HUES64 (cell line): ENCODE data around the gene SHBG.
A peak's percentile ranks its signal among the peaks of the same experiment; 100 is the strongest.
"Not testable (repeated sequence)": the region's sequence is repeated elsewhere in the genome, so short reads cannot be mapped to it uniquely, and the experiment has no call there.

Experiments used
- H3K27ac ChIP-seq: 2 replicates; pipeline ENCODE4 v1.7.0; 2013; ENCODE audit warnings: low read depth, low read length, inconsistent platforms
- H3K27me3 ChIP-seq: 2 replicates; pipeline ENCODE4 v1.6.1; 2013; ENCODE audit warnings: mild to moderate bottlenecking, low read length; ENCODE audit not compliant: insufficient read depth
- H3K36me3 ChIP-seq: 2 replicates; pipeline ENCODE4 v1.6.1; 2013; ENCODE audit warnings: mild to moderate bottlenecking, low read length; ENCODE audit not compliant: insufficient read depth
- H3K4me1 ChIP-seq: 2 replicates; pipeline ENCODE4 v1.6.1; 2013; ENCODE audit warnings: mild to moderate bottlenecking, low read length, moderate library complexity; ENCODE audit not compliant: insufficient read depth
- H3K4me3 ChIP-seq: 2 replicates; pipeline ENCODE4 v1.5.1; 2013; ENCODE audit warnings: mild to moderate bottlenecking, low read length, moderate library complexity
- H3K9ac ChIP-seq: 2 replicates; pipeline ENCODE4 v1.6.1; 2013; ENCODE audit warnings: mild to moderate bottlenecking, low read depth, low read length
- H3K9me3 ChIP-seq: 2 replicates; pipeline ENCODE4 v1.6.1; 2013; ENCODE audit warnings: low read depth, low read length; ENCODE audit not compliant: insufficient read depth
- WGBS: fragments of 150-250, 120-280 bp; methylation state at CpG from one replicate; pipeline ENCODE4 v1.1.7; 2013; ENCODE audit warnings: missing lambda C conversion rate; 5-methylcytosine and 5-hydroxymethylcytosine counted together

SHBG gene

GRCh38 chr17:7589891-7590691, 39.8 kb upstream of the SHBG start, which contains the start of gene SOX15:
Gene SOX15, minus strand, starts transcription at chr17:7590094. Its CDS starts 418 bp downstream, at chr17:7589676.
- Histone ChIP-seq H3K9ac (peak within 1 kb of the TSS; percentile 76), H3K36me3 (peaks cover 60% of the 10 kb centered on the region), H3K27me3 (no peaks in the 10 kb centered on the region), H3K27ac (peak within 1 kb of the TSS; percentile 95), H3K4me1 (peaks cover 14% of the 10 kb centered on the region), H3K9me3 (no peaks in the 10 kb centered on the region), H3K4me3 (peak within 1 kb of the TSS; percentile 72)
- whole genome bisulfite sequencing, result 32% methylated on average over 24 of the region's 24 CpGs

GRCh38 chr17:7590743-7591142, 39.2 kb upstream of the SHBG start:
- peaks cover 14% of the 10 kb centered on the region for H3K4me1 ChIP-seq
- H3K27ac ChIP-seq, result peak overlapping the region; percentile 95
- no peaks in the 10 kb centered on the region for H3K27me3 ChIP-seq
- peak overlapping the region; percentile 32 for H3K4me3 ChIP-seq
- no peaks in the 10 kb centered on the region for H3K9me3 ChIP-seq
- peak overlapping the region; percentile 76 for H3K9ac ChIP-seq
- 55% methylated on average over 4 of the region's 4 CpGs for WGBS
- H3K36me3 ChIP-seq, result peaks cover 63% of the 10 kb centered on the region

GRCh38 chr17:7591596-7591995, 38.3 kb upstream of the SHBG start:
- Histone ChIP-seq H3K27ac (peak overlapping the region; percentile 95), H3K9me3 (no peaks in the 10 kb centered on the region), H3K4me1 (peaks cover 14% of the 10 kb centered on the region), H3K27me3 (no peaks in the 10 kb centered on the region), H3K4me3 (no peak overlapping the region), H3K9ac (peak overlapping the region; percentile 76; the same call in 1 of the 2 replicates), H3K36me3 (peaks cover 65% of the 10 kb centered on the region)
- 96% methylated on average over 2 of the region's 5 CpGs for WGBS

GRCh38 chr17:7592422-7593021, 37.4 kb upstream of the SHBG start:
- no peak overlapping the region for H3K27ac ChIP-seq
- no peak overlapping the region for H3K4me3 ChIP-seq
- H3K36me3 ChIP-seq, result peaks cover 64% of the 10 kb centered on the region
- 95% methylated on average over 23 of the region's 23 CpGs for WGBS
- H3K9me3 ChIP-seq, result no peaks in the 10 kb centered on the region
- no peaks in the 10 kb centered on the region for H3K27me3 ChIP-seq
- no peak overlapping the region for H3K9ac ChIP-seq
- H3K4me1 ChIP-seq, result peaks cover 14% of the 10 kb centered on the region

GRCh38 chr17:7593296-7593695, 36.6 kb upstream of the SHBG start:
- Histone ChIP-seq H3K9me3 (no peaks in the 10 kb centered on the region), H3K27me3 (no peaks in the 10 kb centered on the region), H3K4me3 (no peak overlapping the region), H3K4me1 (peaks cover 14% of the 10 kb centered on the region), H3K36me3 (peaks cover 60% of the 10 kb centered on the region), H3K27ac (no peak overlapping the region), H3K9ac (no peak overlapping the region)
- 90% methylated on average over 12 of the region's 12 CpGs for WGBS

GRCh38 chr17:7597561-7597960, 32.4 kb upstream of the SHBG start:
- not testable (repeated sequence) for H3K9me3 ChIP-seq, H3K4me1 ChIP-seq, H3K27ac ChIP-seq, H3K4me3 ChIP-seq, H3K27me3 ChIP-seq, H3K9ac ChIP-seq
- peaks cover 83% of the 10 kb centered on the region for H3K36me3 ChIP-seq
- 88% methylated on average over 5 of the region's 5 CpGs for WGBS

GRCh38 chr17:7606280-7606679, 23.7 kb upstream of the SHBG start:
- Histone ChIP-seq H3K4me1 (no peaks in the 10 kb centered on the region), H3K27ac (no peak overlapping the region)

GRCh38 chr17:7610641-7611040, 19.3 kb upstream of the SHBG start:
- Histone ChIP-seq H3K27ac (no peak overlapping the region), H3K4me3 (no peak overlapping the region), H3K9ac (no peak overlapping the region), H3K9me3 (no peaks in the 10 kb centered on the region), H3K36me3 (peaks cover 37% of the 10 kb centered on the region), H3K4me1 (peaks cover 8% of the 10 kb centered on the region), H3K27me3 (no peaks in the 10 kb centered on the region)
- 93% methylated on average over 2 of the region's 2 CpGs for WGBS

More at GRCh38 chr17:7606280-7606679, 23.7 kb upstream of the SHBG start:
- Histone ChIP-seq H3K27me3 (no peaks in the 10 kb centered on the region), H3K9me3 (no peaks in the 10 kb centered on the region), H3K9ac (no peak overlapping the region), H3K36me3 (peaks cover 63% of the 10 kb centered on the region), H3K4me3 (no peak overlapping the region)
- 98% methylated on average over 4 of the region's 4 CpGs for WGBS

- WGBS, result 98% methylated on average over 3 of the region's 3 CpGs
- peaks cover 26% of the 10 kb centered on the region for H3K36me3 ChIP-seq
- H3K9ac ChIP-seq, result no peak overlapping the region
- no peaks in the 10 kb centered on the region for H3K27me3 ChIP-seq
- peaks cover 8% of the 10 kb centered on the region for H3K4me1 ChIP-seq
- H3K9me3 ChIP-seq, result no peaks in the 10 kb centered on the region
- H3K4me3 ChIP-seq, result no peak overlapping the region; the same call in 1 of the 2 replicates
- no peak overlapping the region for H3K27ac ChIP-seq
These were observed 18.2 kb upstream of the SHBG start for GRCh38 chr17:7611635-7612293.

- Histone ChIP-seq H3K9me3 (no peaks in the 10 kb centered on the region), H3K27me3 (no peaks in the 10 kb centered on the region), H3K9ac (no peak overlapping the region), H3K27ac (no peak overlapping the region), H3K4me3 (no peak overlapping the region), H3K4me1 (peaks cover 8% of the 10 kb centered on the region), H3K36me3 (peaks cover 25% of the 10 kb centered on the region)
- 94% methylated on average over 1 of the region's 1 CpG for WGBS
These were observed 17.7 kb upstream of the SHBG start for GRCh38 chr17:7612294-7612640.

GRCh38 chr17:7613769-7614424, 16.0 kb upstream of the SHBG start:
- Histone ChIP-seq H3K4me3 (peak overlapping the region; percentile 77), H3K9ac (peak overlapping the region; percentile 79), H3K4me1 (peaks cover 8% of the 10 kb centered on the region), H3K27me3 (no peaks in the 10 kb centered on the region), H3K27ac (peak overlapping the region; percentile 85; the same call in 1 of the 2 replicates), H3K36me3 (peaks cover 25% of the 10 kb centered on the region), H3K9me3 (no peaks in the 10 kb centered on the region)
- 7% methylated on average over 20 of the region's 20 CpGs for WGBS
